CD1c-positive myeloid dendritic cell (primary cell): Measurements from ENCODE around the gene NCAN.

Source experiments
- DNase-seq: peaks from one replicate; pipeline ENCODE4 v3.0.0-alpha.2; 2016; ENCODE audit errors: extremely low spot score

Gene NCAN

DNA sequence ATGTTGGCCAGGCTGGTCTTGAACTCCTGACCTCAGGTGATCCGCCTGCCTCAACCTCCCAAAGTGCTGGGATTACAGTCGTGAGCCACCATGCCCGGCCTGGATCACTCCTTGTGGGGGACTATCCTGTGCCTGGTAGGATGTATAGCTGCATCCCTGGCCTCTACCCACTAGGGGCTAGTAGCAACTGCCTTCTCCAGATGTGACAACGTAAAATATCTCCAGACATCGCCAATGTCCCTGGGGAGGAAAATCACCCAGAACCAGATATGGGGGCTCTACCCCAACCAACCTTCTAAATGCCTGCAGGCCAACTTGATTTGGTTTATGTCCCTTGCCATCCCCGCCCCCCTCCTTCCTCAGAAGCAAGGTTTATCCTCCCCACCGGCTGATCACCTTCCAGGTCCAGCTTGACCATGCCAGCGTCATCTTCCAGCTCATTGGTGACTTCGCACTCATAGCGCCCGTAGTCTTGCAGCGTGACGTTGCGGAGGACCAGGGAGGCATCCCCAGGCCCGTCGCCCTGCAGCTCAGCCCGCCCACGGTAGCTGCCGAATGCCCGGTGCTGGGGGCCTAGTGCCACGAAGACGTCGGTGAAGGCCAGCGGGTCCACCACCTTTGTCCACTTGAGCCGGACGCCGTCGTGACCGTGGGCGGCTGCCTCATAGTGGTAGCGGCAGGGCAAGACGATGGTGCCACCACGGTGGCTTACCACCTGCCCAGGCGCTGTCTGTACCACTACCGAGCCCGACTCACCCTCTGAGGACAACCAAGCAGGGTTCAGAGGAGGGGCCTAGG lies 48.9 kb downstream of the NCAN start:
- DNase-seq, result no peak

DNA sequence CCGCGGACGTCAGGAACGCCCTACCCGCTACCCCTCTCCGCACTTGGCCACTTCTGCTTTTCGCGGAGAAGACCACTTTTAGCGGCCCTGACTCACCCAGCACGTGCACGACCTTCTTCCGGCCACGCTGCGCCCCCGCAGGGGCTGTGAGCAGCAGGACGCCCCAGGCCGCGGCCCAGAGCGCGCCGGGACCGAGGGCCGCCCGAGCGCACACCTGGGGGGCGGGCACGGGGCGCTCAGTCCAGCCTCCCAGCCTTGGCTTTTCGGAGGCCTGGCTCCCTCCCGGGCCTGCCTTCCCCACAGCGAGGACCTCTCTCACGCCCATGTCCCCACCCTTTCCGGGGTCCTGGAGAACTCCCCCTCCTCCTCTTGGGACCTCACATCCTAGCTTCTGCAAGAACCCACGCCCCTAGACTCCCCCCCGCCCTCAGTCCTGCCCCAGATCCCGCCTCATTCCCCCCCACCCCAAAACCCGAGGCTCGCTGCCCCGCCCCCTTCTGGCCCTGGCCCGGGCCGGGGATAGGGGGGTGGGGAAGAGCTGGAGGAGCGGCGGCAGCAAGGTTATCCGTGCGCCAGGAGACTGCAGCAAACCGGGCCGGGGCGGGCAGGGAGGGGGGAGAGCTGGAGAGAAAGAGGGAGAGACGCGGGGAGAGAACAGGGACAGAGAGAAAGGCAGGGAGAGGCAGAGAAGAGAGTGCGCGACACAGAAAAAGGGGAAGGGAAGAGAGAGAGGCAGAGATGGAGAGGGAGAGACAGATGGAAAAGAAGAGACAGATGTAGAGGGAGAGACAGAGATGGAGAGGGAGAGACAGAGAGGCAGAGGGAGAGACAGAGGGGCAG lies 49.8 kb downstream of the NCAN start:
- DNase-seq, result peak; percentile 62

DNA sequence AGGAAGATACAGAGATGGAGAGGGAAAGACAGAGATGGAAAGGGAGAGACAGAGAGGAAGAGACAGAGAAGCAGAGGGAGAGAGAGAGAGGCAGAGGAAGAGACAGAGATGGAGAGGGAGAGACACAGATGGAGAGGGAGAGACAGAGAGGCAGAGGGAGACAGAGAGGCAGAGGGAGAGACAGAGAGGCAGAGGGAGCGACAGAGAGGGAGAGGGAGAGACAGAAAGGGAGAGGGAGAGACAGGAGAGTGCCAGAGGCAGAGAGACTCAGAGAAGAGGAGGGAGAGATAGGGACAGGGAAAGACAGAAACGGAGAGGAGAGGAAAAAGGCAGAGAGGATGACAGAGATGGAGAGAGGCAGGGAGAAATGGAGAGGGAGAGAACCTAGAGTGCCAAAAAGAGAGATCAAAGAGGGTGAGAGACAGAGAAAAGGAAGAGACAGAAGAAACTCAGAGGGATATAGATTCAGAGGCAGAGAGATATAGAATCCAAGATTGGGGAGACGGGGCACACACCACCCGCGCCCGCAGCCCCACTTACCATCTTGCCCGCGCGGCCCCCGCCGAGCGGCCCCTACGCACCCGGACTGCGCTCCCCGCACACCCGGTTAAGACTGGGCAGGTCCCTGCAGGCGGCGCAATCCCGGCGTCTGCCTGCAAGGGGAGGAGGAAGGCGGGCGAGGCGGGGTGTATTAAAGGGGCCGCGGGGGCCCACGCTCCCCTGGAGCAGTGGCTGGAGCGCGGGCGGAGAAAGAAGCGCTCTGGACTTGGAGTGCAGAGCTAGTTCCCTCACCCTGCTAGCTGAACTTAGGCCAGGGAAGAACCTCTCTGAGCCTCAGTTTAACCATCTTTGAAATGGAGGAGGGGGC lies 50.7 kb downstream of the NCAN start:
- DNase-seq, result peak; percentile 32

DNA sequence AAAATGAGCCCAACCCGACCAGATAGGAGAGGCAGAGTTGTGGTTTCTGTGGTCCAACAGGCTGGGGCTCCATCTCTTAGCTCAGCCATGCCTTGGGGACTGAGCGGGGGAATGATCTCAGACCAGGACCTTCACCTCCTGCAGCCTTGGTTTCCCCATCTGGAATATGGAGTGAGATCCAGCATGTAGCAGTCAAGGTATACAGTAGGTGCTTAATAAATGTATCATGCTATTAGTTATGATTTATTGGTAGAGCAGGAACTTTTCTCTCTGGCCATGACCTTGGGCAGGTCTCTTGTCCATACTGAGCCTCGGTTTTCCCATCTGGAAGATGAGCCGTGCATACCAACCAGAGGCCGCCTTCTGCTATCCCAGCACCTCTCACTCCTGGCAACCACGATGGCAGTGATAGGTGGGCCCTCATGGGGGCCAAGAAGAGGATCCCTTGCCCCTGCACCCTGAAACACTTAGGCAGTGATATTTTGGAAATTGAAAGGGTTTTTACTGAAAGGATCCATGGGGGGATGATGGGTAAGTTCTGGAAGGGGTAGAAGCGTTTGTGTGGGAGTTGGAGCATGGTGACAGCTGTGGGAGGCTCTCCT lies 52.2 kb downstream of the NCAN start:
- no peak for DNase-seq

DNA sequence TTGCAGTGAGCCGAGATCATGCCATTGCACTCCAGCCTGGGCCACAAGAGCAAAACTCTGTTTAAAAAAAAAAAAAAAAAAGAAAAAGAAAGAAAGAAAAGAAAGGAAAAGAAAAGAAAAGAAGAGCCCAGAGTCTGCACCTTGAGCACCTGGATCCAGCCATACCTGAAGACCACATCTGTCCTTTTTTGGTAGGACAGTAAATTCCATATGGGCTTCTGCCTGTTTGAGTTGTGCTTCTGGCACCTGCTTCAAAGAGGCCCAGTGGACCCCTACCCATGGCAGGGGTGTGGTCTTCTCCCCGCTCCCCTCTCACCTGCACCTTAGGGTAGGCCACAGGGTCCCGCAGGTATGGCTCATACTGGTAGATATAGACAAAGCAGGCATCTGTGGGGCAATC lies 55.5 kb downstream of the NCAN start:
- no peak for DNase-seq

DNA sequence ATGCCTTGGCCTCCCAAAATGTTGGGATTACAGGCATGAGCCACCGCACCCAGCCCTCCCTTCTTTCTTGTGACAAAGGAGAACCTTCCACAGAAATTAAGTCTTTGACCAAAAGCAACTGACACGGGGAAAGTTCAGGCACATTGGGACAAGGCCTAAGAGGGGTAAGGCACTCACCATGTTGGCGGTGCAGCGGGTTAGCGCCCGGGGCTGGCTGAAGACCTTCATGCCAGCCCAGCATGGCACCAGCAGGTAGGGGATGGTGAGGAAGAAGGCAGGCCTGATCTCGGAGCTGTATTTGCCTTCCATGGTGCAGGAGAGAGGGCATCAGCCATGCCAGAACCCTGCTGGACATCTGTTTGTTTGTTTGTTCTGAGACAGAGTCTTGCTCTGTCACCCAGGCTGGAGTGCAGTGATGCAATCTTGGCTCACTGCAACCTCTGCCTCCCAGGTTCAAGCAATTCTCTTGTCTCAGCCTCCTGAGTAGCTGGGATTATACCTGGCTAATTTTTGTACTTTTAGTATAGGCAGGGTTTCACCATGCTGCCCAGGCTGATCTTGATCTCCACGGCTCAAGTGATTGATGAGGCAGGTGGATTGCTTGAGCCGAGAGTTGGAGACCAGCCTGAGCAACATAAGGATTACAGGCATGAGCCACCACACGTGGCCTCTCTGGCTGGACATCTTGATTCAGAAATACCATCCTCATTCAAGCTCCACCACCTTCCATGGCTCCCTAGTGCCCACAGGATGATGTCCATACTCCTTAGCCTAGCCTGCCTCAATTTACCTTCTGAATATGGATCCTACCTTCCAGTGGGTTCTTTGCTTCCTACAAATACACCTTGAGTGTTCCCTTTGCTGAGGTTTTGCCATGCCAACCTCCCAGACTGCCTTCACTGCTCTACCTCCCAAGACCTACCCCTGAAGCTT lies 57.0 kb downstream of the NCAN start:
- DNase-seq, result no peak

DNA sequence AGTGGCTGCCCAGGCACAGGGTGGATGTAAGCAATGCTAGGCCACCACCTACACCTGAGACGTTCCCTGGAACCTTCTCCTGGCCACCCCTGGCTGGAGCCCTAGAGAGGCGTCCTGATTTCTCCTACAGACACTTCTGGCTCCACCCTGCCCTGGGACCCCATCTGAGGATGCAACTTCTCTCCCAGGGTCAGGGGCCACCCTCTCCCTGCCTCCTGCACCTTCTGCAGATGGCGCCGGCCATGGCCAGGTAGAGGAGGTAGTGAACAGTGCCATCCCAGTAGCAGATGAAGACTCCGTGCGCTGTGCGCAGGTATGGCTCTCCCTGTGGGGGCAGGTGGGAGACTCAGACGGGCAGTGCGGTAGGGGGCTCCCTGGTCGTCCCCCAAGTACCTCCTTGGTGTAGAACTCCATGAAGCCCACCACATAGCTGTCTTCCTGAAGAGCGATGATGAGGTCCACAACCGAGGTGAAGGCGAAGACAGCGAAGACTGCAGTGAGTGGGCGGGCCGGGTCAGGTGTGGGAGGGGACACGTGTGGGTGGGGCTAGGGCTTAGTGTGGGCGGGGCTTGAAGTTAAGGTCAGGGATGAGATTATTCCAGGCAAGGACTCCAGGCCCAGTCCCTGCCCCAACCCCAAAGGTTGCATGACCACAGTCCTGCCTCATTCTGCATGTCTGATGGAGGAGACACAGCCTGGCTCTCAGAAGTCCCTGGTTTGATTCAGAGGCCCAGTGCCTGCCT lies 58.4 kb downstream of the NCAN start:
- DNase-seq, result no peak

DNA sequence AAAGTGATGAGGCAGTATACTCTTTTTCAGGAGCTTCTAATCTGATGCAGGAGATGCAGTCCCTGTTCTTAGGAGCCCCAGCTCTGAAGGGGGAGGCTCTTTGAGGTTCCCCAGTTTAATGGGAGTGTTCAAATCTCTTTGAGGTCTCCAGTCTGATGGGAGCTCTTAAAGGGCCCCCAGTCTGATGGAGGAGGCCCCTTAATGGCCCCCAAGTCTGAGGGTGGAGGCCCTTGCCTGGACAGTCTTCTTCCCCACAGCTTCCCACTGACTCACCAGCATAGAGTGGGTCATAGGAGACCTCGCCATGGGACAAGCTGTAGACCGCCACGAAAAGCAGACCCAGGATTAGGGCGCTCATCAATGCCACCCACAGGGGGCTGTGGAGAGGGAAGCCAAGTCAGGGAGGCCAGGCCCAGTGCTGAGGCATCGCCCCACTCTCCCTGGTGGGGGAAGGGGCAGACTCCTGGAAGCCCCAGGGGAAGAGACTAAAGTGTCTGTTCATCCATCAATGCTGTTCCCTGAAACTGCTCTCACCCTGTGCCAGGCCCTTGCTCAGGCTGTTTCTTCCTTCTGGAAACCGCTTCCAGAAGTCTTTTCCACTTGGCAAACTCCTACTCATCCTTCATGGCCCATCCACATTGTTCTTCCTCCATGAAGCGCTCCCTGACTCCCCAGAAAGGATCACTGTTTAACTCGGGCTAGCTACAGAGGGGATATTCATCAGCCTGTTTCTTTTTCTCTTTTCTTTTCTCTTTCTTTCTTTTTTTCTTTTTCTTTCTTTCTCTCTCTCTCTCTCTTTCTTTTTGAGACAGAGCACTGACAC lies 59.2 kb downstream of the NCAN start:
- no peak for DNase-seq

DNA sequence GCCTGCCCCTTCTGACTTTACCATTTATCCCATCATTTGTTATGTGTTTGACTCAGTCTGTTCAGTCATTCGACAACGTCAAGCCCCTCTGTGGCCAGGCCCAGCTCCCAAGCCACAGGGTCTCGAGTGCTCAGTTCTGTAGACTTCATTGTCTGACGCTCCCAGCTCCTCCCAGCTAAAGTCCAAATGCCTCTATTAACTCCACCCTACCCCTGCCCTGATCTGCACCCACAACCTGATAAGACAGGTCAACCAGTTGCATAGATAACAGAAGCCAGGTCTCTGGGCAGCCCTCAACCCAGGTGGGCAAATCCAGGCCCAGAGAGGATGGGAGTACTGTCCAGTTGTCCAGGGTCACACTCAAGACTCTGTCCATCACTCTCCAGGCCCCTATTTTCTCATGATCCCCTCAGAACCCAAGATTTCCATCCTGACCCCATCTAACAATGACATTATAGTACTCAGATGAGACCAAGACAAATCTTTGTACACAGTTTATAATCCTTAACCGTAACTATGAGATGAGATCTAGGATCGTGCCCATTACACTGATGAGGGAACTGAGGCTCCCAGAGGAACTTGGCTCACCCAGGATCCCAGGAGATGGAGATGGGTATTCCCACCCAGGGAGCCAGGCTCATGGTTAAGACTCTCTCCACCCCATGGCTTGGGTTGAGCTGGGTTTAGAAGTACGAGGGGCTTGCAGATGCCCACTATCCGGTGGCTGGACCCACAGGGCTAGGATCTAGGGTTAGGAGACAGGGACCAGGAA lies 60.3 kb downstream of the NCAN start:
- no peak for DNase-seq

DNA sequence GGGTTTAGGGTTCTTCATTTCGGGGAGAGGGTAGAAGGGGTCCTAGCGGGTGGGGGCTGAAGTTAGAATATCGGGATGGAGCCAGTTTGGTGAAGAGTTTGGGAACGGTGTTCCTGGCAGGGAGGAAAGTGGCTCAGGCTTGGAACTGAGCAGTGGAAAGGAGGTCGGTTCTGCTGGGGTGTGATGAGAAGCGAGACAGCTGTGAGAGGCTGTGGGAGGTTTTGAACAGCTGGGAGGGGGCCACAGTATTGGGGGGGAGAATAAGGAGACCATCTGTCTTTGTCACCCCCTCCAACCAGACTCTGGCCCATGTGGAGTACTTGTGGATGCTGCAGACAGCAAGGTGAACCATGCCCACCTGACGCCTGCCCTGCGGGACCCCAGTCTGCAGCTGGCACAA lies 62.4 kb downstream of the NCAN start:
- DNase-seq, result no peak

DNA sequence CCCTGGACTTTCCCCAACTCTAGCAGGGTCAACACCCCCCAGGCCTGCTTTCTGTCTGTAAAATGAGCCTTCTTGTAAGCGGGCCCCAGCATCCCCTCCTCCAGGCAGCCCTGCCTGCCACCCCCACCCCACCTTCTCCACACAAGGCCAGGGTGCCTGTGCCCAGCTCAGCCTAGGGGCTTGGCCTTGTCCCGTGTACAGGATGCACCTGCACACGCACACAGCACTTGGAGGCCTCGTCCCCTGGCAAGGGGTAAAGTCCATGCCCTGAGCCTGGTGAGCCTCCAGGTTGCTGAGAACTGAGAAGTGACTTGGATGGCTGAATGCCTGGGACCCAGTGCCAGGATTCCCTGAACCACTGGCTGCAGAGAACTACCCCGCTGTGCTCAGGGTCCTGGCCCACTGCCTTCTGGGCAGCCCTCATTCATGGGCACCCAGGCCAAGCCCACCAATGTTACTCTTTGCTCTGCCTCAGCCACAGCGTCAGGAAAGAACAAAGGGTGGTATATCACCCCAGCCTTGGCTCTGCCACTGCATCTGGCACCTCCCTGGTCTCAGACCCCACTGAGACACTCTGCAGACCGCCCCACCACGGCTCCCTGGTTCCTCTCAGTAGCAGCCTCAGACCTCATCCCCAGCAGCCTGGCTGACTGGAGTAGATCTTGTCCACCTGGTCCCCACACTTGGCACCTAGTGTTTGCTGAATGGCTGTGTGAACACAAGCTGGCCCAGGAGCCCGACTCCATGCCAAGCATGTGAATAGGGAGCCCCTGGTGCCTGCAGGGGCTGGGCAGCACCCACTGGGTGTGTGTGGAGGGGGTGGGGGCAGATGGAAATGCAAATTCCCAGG lies 63.2 kb downstream of the NCAN start:
- no peak for DNase-seq

DNA sequence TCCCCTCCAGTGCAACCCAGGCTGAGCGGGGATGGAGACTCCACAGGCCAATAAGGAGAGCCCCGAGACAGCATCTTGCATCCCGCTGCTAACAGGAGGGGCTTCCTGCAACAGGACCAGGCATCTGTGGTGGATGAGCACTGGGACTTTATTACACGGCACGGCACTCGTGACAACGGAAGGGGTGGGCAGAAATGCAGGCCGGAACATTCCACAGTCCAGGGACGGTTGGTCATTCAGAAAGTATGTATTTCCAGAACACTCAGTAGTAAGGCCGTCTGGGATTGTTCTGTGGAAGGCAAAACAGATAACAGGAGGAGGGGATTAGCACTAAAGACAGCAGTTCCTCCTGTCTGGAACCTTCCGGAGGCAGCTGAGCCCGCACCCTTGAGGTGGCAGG lies 64.6 kb downstream of the NCAN start:
- DNase-seq, result no peak

DNA sequence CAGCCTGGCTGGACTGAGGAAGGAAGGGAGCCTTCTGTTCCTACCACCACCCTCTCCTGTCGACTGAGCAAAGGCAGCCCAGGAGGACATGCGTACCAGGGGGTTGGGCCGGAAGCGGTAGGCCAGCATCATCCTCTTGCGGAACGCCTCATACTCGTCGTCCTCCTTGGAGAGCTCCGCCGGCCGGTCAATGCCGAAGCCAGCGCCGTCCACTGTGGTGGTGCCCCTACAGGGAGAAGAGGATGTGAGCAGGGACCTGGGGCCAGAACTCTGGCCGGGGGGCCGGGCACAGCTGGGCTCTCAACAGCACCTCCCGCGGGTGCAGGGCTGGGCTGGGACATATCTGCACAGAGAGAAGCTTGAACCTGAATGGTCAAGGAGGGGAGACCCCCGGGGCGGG lies 65.1 kb downstream of the NCAN start:
- no peak for DNase-seq

DNA sequence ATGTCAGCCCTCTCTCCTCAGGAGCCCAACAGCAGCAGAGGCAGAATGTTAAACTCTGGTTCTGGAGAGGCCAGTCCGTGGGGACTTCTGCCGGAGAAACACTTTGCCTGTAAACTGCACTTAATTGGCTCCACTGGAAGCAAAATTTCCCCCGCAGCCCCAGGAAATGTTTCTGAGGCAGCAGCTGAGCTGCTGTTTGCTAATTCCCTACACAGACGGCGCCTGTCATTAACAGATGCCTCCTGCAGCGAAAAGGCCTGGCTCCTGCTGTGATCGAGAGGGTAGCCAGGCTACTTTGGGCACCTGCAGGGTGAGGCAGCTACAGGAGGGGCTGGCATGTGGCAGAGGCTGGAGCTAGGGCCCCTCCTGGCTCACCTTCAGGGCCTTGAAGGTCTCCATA lies 66.6 kb downstream of the NCAN start:
- no peak for DNase-seq

DNA sequence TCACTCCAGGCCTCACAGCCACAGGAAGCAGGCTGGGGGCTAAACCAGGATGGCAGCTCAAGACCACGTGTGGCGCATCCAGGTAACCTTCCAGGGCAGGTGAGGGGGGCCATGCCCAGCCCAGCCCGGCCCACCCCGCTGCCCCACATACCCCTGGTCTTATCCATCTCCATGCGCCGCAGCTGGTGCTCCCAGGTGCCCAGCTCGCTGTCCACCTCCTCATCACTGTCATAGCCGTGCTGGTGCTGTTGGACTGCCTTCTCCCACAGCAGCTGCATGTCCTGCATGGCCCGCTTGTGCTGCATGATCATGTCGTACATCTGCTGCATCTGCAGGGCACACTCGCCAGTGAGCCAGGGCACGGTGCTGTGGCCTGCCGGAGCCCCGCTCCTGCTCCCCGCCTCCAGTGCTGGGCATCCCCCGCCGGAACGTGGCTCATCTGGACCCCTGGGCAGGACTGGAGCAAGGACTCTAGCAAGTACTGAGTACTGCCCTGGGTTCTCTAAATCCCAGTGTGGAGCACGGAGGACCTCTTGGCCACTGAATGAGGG lies 67.4 kb downstream of the NCAN start:
- DNase-seq, result no peak

DNA sequence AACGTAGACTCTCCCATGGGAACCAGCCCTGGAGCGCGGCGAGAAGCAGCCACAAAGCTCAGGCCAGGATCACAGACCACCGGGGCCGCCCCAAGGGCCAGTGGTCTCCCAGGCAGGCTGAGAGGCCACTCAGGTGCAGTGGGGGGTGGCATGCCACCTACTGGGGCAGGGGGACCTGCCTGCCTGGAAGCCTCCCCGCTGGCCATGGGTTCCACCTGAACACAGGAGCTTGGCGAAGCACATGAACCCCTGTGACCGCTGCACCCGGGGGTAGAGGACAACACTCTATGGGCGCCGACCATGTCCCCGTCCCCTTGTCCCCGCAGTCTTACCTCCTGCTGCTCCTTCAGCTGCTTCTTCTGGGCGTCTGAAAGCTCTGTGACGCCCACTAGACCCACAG lies 68.1 kb downstream of the NCAN start:
- no peak for DNase-seq

DNA sequence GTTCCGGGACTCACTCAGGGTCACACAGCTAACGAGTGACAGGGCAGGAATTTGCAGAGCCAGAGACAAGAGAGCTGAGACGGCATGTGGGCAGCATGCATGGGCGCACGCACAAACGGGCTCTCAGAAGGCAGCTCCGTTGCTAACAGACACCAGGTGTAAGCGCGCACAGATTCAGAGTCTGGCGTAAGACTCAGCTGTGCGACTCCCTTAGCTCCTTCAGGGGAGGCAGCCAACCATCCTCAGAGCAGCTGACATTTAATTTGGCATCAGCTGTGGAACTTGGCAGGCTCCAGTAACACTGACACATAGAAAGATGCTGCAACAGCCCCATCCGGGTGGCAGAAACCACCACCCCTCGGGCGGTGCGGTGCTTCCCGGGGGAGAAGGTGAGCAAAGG lies 68.8 kb downstream of the NCAN start:
- DNase-seq, result no peak
